Left lung (tissue), 10 donors: ENCODE measurements around the gene TOLLIP. TPM values are rescaled to one million over a fixed set of nuclear protein-coding genes. Genes with fewer than 3 reads are reported as not detected.

Source experiments
- ATAC-seq: fragments of 200-7000 bp; cut with Tn5 transposase; one replicate; pipeline ENCODE4 v1.9.1; 2020; ENCODE audit warnings: moderate library complexity
- DNase-seq, 4 donors: peaks; one replicate each; pipeline ENCODE4 v3.0.0-alpha.2; 2013 to 2020
- H3K27ac ChIP-seq, 2 donors: fragments of 200-600 bp; sonication (generic) in 1 of 2; one replicate each; pipeline versions ENCODE4 v1.5.0 to v1.8.0; 2020 to 2021
- H3K27me3 ChIP-seq, 2 donors: fragments of 200-600 bp; sonication (generic) in 1 of 2; one replicate each; pipeline versions ENCODE4 v1.5.0 to v1.8.0; 2020 to 2021
- H3K36me3 ChIP-seq, 2 donors: fragments of 200-600 bp; sonication (generic) in 1 of 2; one replicate each; pipeline versions ENCODE4 v1.5.0 to v1.8.0; 2020 to 2021
- H3K4me1 ChIP-seq, 2 donors: fragments of 200-600 bp; one replicate each; pipeline ENCODE4 v1.8.0; 2021
- H3K4me3 ChIP-seq, 2 donors: fragments of 200-600 bp; sonication (generic) in 1 of 2; one replicate each; pipeline versions ENCODE4 v1.5.0 to v1.8.0; 2020 to 2021; ENCODE audit warnings: mild to moderate bottlenecking in 1 of 2
- H3K9me3 ChIP-seq, 2 donors: fragments of 200-600 bp; sonication (generic) in 1 of 2; one replicate each; pipeline versions ENCODE4 v1.5.0 to v1.8.0; 2020 to 2021
- intact Hi-C, 2 donors: fragments of 100-400 bp; cut with DNase I; formaldehyde crosslinking; loops; one replicate each; pipeline versions ENCODE4 v1.11.2 to v1.14.2; 2022
- polyA plus RNA-seq, 6 donors: library from polyadenylated mRNA; unstranded; fragments of 120-200 nt; gene quantifications; one replicate each; pipeline ENCODE4 v1.2.1, GENCODE V29; 2013; ENCODE audit not compliant: insufficient read length in 6 of 6
- total RNA-seq, 2 donors: library from RNA; stranded (reverse); fragmentation: NEBNext Ultra II Directional; extraction: Animal tissue kit (Norgen Biotek cat#: 25700); gene quantifications; one replicate each; pipeline ENCODE4 v1.2.1, GENCODE V29; 2021
- TF ChIP-seq, protein P1 (sequence below), 2 donors: fragments of 200-600 bp; sonication (generic) in 1 of 2; IDR thresholded peaks; one replicate each; pipeline versions ENCODE4 v1.5.0 to v1.8.0; 2021; ENCODE audit warnings: antibody characterized with exemption in 2 of 2
- donor health status: DM: no; HTN: yes; CAD: no.
- donor health status: DM: no; HTN: no; CAD: no.

TOLLIP gene
- total and polyA plus RNA-seq, 8 donors: 22.4 to 63.5 (median 27.2) TPM

DNA sequence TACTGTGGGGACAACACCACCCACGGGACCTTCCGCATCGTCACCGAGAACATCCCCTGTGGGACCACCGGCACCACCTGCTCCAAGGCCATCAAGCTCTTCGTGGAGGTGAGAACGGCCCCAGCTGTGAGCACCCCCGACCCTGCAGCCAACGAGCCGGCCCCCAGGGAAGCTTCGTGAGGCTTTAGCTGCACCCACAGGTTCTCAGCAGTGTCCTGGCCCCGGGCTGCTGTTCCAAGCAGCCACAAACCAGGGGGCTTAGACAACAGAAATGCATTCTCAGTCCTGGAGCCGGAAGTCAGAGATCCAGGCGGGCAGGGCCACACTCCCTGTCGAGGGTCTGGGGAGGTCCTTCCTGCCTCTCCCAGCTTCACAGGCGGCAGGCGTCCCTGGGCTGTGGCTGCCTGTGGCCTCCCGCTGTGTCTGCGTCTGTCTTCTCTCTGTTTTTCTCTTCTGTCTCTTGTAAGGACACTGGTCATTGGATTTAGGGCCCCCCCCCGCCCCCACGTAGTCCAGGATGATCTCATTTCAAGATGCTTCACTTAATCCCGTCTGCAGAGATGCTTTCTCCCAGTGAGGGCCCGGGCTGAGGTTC, 74.0 kb downstream of the TOLLIP start:
- DNase-seq (peak in 1 of 4 donors; percentile 69), ATAC-seq (no peak)
- no peaks in the 10 kb centered on the region for H3K4me1 ChIP-seq
- intact Hi-C loops: no loop called here
- H3K27ac ChIP-seq: no peak overlapping the region
- H3K36me3 ChIP-seq: no peaks in the 10 kb centered on the region
- no peak overlapping the region for H3K4me3 ChIP-seq
- H3K9me3 ChIP-seq: no peaks in the 10 kb centered on the region
- H3K27me3 ChIP-seq: peaks cover 0 to 19% of the 10 kb centered on the region in 2 donors
- TF ChIP-seq, protein P1, sequence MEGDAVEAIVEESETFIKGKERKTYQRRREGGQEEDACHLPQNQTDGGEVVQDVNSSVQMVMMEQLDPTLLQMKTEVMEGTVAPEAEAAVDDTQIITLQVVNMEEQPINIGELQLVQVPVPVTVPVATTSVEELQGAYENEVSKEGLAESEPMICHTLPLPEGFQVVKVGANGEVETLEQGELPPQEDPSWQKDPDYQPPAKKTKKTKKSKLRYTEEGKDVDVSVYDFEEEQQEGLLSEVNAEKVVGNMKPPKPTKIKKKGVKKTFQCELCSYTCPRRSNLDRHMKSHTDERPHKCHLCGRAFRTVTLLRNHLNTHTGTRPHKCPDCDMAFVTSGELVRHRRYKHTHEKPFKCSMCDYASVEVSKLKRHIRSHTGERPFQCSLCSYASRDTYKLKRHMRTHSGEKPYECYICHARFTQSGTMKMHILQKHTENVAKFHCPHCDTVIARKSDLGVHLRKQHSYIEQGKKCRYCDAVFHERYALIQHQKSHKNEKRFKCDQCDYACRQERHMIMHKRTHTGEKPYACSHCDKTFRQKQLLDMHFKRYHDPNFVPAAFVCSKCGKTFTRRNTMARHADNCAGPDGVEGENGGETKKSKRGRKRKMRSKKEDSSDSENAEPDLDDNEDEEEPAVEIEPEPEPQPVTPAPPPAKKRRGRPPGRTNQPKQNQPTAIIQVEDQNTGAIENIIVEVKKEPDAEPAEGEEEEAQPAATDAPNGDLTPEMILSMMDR (IDR thresholded peaks at IDR 0.05): no peak

DNA sequence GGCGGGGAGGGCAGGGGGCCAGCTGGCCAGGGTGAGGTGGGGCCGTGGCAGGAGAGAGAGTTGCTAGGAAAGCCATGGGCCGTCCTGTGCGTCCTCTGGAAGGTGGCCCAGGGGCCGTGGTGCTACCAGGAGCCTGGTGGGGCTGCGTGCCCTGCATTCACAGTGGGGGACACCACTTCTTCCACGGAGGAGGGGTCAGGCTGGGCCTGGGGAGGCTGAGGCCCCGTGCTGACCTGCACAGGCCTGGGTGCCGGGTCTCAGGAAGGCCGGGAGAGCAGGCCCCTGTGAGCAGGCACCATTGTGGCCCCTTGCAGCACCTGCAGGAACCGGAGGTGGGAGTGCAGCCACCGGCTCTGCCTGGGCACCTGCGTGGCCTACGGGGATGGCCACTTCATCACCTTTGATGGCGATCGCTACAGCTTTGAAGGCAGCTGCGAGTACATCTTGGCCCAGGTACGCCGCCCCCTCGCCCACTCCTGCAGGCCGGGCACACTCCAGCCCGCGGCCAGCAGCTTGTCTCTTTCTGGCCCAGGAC, 74.6 kb downstream of the TOLLIP start:
- no peaks in the 10 kb centered on the region for H3K36me3 ChIP-seq
- ATAC-seq (no peak), DNase-seq (peak in 1 of 4 donors; percentile 66)
- H3K9me3 ChIP-seq: no peaks in the 10 kb centered on the region
- intact Hi-C loops: no loop called here
- no peak overlapping the region for H3K27ac ChIP-seq
- TF ChIP-seq, protein P1 (IDR thresholded peaks at IDR 0.05): no peak
- no peaks in the 10 kb centered on the region for H3K4me1 ChIP-seq
- H3K27me3 ChIP-seq: peaks cover 0 to 25% of the 10 kb centered on the region in 2 donors
- no peak overlapping the region for H3K4me3 ChIP-seq

DNA sequence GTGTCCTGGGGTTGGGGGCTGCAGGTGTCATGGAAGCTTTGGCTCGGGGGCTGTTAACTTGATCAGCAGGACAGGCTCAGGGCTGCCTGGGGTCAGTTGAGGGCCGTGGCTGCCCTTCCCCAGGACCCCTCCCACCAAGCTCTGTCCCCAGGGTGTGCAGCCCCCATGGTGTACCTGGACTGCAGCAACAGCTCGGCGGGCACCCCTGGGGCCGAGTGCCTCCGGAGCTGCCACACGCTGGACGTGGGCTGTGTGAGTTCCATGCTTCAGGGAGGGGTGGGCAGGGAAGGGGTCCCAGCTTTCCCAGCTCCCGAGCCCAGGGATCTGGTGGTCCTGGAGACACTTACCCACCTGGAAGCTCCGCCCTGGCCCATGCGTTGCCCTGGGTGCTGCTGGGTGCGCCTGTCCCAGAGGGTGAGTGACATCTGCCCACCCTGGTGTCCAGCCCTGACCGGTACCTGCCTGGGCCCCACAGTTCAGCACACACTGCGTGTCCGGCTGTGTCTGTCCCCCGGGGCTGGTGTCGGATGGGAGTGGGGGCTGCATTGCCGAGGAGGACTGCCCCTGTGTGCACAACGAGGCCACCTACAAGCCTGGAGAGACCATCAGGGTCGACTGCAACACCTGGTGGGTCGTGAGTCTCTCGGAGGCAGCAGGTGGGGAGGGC, 75.2 kb downstream of the TOLLIP start:
- Histone ChIP-seq H3K27me3 (peaks cover 0 to 31% of the 10 kb centered on the region in 2 donors), H3K4me1 (no peaks in the 10 kb centered on the region), H3K27ac (no peak overlapping the region), H3K9me3 (no peaks in the 10 kb centered on the region), H3K36me3 (no peaks in the 10 kb centered on the region), H3K4me3 (no peak overlapping the region)
- peak in 1 of 4 donors; percentile 61 for DNase-seq
- no peak for ATAC-seq
- intact Hi-C loops: no loop called here
- TF ChIP-seq, protein P1 (IDR thresholded peaks at IDR 0.05): no peak

DNA sequence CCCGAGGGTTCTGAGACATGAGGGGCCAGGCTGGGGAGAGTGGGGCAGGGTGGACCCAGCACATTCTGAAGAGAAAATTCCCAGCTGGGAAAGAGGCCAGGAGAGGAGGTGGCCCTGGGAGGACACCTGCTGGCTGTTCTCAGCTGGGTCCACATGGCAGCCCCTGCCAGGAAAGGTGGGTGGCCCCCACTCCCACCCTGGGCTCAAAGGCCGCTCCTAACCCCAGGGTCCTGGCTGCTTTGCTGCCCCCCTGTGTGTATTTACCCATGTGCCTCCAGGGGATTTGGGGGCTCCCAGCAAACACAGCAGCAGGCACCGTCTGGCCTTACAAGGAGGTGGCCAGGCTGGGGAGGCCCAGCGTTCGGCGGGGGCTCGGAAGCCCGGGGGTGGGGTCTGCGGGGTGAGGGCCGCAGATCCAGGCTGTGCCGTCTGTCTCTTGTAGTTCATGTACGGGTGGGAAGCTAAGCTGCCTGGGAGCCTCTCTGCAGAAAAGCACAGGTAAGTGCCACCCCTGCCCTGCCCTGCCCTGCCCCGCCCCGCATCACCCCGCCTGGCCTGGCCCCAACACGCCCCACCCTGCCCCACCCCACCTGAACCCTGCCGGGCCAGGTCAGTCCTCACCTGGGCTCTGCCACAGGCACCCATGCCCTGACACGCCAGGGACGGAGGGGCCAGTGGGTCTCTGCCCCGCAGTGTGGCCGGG, 75.9 kb downstream of the TOLLIP start:
- Histone ChIP-seq H3K27ac (no peak overlapping the region), H3K36me3 (no peaks in the 10 kb centered on the region), H3K4me1 (no peaks in the 10 kb centered on the region), H3K27me3 (peaks cover 0 to 38% of the 10 kb centered on the region in 2 donors), H3K9me3 (no peaks in the 10 kb centered on the region), H3K4me3 (no peak overlapping the region)
- intact Hi-C loops: no loop called here
- peak in 1 of 4 donors; percentile 53 for DNase-seq
- TF ChIP-seq, protein P1 (IDR thresholded peaks at IDR 0.05): no peak
- ATAC-seq: no peak

DNA sequence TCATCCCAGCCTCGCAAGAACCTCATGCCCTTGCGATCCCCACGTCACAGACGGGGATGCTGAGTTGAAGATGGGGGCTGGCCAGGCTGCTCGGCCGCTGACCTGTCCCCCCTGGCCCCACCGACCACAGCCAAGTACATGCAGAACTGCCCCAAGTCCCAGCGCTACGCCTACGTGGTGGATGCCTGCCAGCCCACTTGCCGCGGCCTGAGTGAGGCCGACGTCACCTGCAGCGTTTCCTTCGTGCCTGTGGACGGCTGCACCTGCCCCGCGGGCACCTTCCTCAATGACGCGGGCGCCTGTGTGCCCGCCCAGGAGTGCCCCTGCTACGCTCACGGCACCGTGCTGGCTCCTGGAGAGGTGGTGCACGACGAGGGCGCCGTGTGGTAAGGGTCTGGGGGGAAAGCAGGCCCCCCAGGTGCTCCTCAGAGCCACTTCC, 76.5 kb downstream of the TOLLIP start:
- ATAC-seq (no peak), DNase-seq (peak in 1 of 4 donors; percentile 64)
- TF ChIP-seq, protein P1 (IDR thresholded peaks at IDR 0.05): no peak
- Histone ChIP-seq H3K27me3 (peaks cover 0 to 44% of the 10 kb centered on the region in 2 donors), H3K27ac (no peak overlapping the region), H3K9me3 (no peaks in the 10 kb centered on the region), H3K36me3 (no peaks in the 10 kb centered on the region), H3K4me1 (no peaks in the 10 kb centered on the region), H3K4me3 (no peak overlapping the region)
- intact Hi-C loops: no loop called here
